Stimulated activated naive CD4-positive, alpha-beta T cell treated with Interleukin-2 at 50 U/mL for 16 hours (primary cell): ENCODE data around the gene BFSP1.
A peak's percentile ranks its signal among the peaks of the same experiment; 100 is the strongest.

ENCODE experiments used
- DNase-seq: peaks from one replicate; lab custom pipeline; 2025; lab: John Stamatoyannopoulos, UW

The BFSP1 gene

DNA sequence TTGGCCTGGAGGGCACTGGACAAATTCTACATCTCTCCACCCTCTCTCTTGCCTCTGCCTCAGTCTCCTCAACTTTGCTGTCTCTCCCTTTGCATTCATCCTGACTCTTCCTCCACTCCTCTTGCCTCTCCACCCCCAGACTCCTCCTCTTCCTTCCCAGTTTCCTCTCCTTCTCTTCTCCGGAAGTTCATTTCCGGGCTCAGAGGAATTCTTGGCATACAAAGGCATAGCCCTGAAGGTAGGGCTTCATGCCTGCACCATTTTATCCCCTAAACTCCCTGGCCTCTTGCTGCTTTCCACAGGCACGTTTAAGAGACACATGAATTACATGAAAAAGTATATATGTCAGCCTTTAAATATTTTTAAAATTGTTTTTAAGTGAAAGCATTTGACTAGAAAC is 10.6 kb downstream of the BFSP1 start:
- no peak for DNase-seq

DNA sequence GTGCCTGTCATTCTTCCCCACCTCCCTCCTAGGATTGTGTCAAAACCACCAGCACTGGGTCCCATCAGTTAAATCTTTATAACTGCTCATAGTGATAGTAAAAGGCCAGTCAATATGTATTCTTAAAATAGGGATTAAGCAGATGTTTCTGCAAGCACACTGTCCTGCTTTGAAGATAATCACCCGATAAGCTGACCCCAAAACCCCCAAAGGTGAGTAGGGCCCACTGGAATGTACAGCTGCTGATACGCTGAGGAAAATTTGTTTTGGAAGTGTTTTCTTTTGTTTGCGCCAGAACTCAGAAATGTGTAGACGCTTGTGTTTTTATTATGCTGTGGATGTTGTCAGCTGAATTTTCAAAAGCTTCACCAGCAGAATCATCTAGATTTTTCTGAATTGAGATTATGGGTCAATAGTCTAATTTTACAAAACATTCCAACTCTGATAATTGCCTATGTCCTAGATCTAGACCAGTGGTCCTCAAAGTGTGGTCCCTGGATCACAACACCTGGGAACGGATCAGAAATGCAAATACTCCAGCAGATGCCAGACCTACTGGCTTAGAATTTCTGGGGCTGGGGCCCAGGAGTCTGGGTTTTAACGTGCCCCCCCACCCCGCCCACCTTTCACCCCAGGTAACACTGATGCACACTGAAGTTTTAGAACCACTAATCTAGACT is 11.4 kb downstream of the BFSP1 start:
- no peak for DNase-seq

DNA sequence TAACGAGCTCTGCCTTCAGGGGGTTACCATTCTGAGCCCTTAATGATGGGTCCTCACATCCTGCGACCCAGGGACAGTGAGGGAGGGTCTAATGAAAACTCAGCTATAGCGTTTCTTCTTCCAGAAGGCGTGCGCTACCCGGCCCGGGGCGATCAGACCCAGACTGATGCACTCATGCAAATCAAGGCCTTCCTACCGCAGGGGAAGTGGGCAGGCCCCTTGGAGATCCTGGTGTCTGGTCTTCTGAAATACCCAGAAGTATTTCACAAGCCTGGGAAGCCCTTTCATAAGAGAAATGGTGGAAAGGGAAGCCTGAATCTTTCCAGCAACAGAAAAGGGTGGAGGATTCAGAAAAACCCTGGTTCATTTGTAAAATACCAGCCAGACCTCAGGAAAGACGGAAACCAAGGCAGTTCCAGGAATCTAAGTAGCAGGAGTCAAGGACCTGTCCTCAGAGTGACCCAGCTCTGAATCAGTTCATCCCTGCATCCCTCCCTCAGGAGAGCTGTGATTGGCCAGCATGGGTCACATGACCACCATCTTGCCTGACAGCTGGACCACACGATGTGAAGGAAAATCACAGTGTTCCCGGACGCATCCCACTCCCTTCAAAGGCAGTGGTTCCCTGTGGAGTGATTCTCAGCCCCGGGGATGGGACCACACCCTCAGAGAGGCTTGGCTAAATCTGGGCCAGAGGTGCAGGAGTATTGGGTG is 12.7 kb downstream of the BFSP1 start:
- no peak for DNase-seq

DNA sequence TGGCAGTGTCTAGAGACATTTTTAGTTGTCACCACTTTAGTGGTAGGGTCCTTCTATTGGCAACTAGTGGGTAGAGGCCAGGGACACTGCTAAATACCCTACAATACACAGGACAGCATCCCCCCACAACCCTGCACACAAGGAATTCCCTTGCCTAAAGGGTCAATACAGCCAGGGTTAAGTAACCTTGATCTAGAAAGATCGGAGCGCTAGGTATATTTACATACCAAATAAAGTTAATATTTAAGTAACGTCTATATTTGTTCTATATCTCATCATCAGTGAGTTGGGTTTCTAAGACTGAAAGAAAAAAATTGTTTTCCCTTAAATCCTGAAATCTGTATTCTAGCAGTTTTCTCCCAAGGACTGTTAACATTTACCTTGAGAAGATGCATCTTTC is 16.1 kb downstream of the BFSP1 start:
- no peak for DNase-seq

DNA sequence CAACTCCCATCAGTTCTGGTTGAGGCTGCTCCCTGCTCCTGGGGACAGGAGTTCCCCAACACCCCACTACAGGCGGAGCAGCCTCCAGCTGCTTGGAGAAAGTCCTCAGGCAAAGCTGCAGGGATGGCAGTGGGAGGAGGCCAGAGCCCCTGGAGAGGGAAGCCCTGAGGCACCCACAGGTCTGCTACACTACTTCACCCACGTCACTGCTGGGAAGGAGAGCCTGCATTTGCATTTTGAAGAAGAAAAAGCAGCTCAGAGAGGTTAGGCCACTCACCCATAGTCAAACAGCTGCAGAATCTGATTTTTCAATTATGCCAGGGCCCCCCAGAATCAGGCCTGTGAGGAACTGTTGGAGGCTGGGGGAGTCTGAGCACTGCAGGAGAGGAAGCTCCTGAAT is 17.2 kb downstream of the BFSP1 start:
- no peak for DNase-seq

DNA sequence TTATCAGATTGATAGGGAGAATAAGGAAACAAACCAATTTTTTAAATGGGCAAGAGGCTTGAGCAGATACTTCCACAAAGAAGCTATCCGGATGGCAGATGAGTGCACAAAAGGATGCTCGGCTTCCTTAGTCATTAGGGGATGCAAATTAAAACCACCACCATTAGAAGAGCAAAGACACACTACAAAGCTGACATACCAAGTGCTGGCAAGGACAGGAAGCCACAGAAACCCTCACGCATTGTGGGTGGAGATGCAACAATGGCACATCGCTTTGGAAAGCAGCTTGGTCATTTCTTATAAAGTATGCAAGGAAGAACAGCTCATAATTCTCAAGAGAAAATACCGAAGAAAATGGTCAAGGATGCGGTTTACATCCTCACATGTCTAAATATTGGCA is 19.8 kb downstream of the BFSP1 start:
- DNase-seq: peak; percentile 14

DNA sequence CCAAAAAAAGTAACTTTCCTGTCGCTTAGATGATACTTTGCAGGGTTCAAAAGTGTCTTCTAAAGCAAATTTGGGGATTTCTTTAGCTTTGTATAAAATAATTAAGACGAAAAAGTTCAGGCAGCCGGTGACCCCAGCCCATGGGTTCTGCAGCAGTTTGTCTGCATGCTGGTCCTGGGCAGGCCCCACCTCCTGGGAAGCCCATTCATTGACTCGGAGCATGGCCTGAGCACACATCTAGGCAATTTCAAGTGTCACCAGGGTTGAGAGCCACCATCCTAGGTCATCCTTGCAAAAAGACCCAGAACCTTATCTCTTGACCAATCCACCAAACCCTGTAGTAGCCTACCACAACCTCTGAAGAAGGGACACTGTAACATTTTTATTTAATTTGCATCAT is 20.6 kb downstream of the BFSP1 start:
- no peak for DNase-seq

DNA sequence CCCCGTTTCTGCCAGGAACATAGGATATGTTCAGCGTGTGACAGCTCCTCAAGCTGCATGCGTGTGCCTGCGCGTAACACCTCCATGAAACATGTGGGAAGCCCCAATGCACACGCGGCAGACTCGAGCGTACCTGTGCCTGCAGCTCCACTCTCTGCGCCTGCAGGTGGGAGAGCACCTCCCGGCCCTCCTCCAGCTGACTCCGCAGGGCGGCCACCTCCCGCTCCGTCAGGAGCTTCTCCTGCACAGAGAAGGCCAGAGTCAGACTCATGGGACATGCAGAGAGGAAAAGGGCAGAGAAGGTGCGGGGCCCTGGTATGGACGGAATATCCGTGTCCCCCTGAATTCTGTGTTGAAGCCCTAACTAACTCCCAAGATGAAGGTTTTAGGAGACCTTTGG is 22.4 kb downstream of the BFSP1 start:
- no peak for DNase-seq

DNA sequence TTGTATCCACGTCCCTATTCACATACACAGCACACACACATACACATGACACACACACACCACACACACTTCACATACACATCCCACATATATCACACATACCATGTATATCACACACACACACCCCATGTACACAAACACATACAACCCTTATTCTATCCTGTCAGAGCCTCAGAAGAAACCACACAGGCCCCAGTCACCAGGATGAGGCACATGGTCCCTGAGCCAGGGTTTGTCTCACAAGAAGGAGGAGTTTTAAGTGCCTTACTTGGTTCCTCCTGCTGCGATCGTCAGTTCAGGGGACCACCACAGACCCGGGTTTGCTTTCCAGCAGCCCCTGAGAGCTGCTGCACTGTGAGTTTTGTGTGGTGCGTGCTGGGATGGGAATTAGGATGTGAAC is 23.6 kb downstream of the BFSP1 start:
- no peak for DNase-seq

DNA sequence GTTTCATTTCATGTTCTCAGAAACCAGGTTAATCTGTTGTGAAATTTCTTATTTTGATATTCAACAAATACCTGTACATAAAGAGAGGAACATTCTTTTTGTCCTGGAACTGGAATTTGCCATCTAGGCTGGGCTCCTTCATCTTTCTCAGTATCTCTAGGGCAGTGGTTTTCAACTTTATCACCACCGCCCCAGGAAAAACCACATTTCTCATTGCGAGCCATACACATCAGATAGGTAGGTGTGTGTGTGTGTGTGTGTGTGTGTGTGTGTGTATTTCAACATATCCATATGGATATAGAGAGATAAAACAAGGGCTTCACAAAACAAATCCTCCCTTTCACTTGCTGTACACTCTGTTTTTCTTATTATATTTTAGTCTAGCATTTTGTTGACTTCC is 24.1 kb downstream of the BFSP1 start:
- DNase-seq: no peak

DNA sequence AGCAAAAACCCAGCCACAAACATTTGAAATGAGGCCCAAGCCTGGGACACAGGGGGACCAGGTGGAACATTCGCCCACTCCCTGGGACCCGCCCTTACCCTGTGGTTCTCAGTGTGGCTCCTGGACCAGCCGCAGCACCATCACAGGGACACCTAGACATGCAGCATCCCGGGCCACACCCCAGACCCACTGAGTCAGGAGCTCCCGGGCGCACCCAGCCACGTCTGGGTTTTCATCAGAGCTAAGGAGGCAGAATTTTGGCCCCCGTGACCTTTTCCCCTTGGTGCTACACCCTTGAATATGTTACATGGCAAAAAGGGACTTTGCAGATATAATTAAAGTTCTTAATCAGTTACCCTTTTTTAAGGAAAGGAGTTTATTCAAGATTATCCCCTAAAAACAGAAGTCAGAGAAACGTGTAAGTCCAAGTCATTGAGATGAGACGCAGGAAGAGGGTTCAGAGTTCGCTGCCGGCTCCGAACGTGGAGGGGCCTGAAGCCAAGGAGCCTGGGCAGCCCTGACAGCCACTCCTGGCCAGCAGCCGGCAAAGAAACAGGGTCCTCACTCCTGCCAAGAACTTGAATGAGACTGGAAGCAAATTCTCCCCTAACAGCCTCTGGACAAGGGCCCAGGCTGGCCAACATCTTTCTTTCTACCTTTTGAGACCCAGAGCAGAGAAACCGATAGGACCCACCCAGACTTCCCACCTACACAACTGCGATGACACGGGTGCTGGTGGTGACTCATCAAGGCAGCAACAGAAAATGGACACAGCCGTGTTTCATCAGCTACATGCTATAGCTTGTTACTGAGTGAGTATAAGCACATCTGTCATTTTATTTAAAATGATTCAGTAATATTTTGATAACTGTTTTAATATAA is 25.3 kb downstream of the BFSP1 start:
- peak; percentile 49 for DNase-seq

DNA sequence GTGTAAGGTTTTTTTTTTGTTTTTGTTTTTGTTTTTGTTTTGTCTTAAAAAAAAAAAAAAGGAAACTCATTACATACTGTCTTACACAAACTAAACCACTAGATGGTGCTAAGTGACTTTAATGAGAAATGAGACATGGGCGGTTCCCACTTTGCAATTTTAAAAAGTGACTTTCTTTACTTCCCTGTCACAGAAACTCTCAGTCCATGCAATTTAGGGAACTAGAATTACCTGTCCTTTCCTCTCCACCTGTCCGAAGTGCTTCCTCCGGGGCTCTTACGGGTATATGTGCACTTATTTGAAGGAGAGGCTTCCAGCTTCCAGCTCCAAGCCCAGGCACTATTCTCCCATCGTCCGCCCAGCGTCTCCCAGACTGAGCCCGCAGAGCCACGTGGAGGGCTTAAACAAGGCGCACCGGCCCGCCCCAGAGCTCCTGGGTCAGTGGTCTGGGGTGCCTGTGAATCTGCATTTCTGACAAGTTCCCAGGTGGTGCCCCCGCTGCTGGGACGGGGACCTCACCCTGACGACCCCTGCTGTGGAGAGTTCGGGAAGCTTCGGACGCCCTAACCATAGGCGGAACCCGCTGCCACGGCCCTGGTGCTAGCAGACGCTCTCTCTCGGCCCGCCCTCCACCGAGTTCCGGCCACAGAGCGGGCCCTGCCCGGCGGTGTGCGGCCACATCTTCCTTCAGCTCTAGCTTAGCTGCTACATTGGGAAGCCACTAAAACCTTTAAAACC is 26.1 kb downstream of the BFSP1 start:
- DNase-seq: peak; percentile 39

DNA sequence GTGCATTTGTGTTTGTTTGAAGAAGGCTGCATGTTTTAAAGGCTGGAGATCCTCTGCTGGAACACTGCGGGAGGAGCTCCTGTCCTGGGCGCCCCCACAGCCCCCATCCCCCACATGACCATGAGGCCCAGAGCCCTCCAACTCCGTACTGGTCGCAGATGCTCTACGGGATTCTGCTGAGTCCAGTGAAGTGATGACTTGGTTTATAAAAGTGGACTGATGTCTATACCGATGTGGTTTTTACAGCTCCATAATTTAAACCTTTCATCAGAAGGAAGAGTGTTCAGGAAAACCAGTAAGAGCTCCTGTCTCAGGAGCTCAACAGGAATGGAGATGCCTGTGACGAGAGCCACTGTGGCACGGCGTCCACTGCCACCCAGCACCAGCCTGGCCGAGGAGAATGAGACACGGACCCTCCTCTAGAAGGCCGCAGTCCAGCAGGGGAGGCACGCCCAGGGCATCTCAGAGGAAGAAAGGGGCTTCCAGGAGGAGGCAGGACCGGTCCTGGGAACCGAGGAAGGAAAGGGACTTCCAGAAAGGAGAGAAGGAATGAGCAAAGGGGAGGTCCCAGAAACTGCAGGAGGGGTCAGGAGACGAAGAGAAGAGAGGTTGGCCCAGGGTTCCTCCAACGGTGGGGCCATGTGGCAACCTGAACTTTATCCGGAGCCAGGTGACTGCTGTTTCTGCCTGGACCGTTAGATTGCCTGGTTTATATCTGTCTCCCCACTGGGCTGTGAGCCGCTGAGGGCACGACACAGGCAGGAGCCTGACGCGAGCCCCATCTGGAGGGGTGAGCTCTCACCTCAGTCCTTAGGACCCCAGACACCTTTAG is 26.9 kb downstream of the BFSP1 start:
- no peak for DNase-seq

DNA sequence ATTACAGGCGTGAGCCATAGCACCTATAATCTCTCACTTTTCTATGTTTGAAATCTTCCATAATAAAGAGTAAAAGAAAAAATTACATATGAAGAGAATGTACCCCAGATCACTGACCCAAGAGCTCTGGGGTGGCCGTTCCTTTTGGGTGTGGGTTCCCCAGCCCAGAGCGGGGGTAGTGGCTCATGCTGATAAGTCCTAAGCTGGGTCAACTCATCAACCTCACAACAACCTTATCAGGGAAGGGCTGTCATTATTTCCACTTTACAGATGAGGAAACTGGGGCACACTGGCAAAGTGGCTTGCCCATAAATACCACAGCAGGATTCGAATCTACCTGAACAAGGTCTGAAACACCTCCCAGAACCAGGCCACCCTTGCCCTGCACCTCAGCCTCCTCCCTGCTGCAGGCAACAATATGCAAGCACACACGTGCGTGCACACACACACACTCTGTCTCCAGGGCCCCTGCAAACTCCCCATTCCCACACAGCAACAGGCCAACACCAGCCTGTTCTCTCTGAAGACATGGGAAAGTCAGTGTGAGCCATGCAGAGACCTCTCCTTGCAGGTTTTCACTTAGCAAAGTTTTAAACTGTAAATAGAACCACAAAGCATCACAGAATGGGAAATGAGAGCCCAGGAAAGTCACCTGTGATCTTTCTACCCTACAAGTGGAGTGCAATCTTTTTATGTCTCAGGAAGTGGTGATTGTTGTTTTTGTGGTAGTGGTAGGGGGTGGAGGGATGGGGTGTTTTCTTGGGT is 27.7 kb downstream of the BFSP1 start:
- no peak for DNase-seq

DNA sequence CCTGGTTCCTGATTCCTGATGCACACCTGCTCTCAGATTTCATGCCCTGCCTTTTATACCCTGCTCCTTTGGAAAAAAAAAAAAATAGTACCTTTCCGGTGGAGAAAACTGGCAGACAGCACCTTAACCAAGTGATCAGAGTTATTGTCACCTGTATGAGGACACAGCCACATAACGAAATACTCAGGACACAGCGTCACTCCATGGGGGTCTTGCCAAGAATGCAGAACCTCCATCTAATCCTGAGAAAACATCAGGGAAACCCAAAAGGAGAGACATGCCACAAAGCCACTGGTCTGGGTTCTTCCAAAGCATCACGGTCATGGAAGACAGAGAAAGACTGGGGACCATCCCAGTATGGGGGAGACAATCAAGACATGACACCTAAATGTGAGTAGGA is 29.1 kb downstream of the BFSP1 start:
- no peak for DNase-seq

DNA sequence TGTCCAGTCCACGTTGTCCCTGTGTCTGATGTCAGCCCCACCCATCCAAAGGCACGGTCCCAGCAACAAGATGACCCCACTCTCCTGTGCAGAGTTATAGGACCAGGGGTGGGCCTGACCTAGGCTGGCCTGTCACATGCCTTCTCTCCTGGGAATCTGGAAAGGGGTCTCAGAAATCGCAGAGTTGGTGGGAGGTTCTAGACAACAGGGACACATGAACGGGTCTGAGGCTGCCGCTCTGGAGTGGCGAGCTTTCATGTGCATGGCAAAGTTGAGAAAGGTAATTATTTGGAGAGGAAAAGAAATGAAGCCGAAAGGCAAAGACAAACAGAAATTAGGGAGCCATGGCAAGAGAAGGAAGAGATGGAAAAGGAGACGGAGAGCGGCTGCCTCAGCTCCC is 29.5 kb downstream of the BFSP1 start:
- DNase-seq: no peak

DNA sequence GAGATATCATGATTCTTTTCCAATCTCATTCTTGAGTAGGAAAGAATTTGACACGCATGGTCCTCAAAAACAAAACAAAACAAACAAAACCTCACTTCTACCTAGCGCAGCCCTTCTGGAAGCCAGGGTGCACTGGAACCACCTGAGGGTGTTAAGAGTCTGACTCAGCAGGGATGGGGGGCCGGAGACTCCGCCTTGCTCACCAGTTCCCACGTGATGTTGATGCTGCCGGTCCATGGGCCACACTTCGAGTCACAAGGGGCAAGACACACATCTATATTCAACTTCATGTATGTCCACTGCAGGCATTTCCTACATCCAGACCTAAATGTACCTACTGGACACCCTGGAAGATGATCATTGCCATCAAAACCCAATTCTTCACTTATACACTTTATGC is 30.4 kb downstream of the BFSP1 start:
- DNase-seq: no peak

DNA sequence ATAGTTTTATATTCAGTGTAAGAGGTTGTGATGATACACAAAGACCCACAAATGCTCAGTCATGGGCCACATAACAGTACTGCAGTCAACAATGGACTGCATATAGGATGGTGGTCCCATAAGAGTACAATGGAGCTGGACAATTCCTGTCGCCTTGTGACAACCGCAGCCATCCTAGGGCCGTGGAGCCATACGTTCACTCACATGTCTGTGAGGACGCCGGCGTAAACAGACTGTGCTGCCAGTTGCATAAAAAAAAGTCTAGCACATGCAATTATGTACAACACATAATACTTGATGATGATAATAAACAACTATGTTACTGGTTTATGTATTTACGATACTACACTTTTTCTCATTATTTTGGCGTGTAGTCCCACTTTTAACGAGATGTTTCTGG is 30.9 kb downstream of the BFSP1 start:
- no peak for DNase-seq

DNA sequence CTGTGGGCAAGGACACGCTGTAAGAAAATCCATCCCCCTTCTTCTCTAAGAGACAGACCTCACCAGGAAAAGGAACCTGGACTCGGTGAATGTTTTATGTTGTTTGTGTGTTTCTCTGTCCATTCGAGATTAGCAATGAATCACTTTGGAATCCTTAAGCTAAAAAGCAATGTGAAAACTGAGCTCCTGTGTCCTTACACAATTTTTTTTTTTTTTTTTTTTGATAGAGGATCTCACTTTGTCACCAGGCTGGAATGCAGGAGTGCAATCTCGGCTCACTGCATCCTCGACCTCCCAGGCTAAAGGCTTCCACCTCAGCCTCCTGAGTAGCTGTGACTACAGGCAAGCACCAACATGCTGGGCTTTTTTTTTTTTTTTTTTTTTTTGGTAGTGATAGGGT is 32.1 kb downstream of the BFSP1 start:
- DNase-seq: no peak

DNA sequence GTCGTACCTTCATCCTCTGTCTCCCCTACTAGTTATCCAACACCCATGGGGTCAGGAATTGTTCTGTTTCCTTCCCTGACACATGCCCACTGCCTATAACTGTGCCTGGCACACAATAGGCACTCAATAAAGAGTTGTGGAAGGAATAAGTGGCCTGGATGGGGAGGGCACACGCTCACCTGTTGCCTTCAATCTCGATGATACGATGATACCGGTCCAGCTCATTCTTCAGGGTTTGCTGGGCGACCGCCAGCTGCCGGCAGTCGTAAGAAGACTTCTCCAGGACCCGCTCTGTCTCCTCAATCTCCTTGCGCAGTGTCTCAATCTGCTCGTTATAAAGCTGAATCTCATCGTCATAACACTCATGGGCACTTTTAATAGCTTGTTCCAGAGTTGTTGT is 32.5 kb downstream of the BFSP1 start:
- no peak for DNase-seq
